Lung microvascular endothelial cell (primary cell): ENCODE measurements around the gene EPS15. TPM values are rescaled to one million over a fixed set of nuclear protein-coding genes. Genes with fewer than 3 reads are reported as not detected.
"Not testable (repeated sequence)": the region's sequence is repeated elsewhere in the genome, so short reads cannot be mapped to it uniquely, and the experiment has no call there.

Experiments
- DNase-seq, 2 donors: peaks; one replicate each; pipeline versions ENCODE4 v3.0.0 to v3.0.0-alpha.2; 2010; ENCODE audit warnings: low read depth in 2 of 2
- total RNA-seq: library from RNA; depleted of rRNA; stranded (reverse); fragments of >200 nt; gene quantifications from 2 replicates; pipeline ENCODE4 v1.2.1, GENCODE V29; 2014

Gene EPS15
- total RNA-seq, 1 donor from 2014 or later, result 83.1 TPM

GRCh38 chr1:51341876-51342496 is 177.1 kb downstream of the EPS15 start:
- no peak for DNase-seq

- DNase-seq, result no peak
These were observed 178.7 kb downstream of the EPS15 start for GRCh38 chr1:51340380-51340779.

GRCh38 chr1:51336711-51337110 is 182.4 kb downstream of the EPS15 start:
- no peak for DNase-seq

GRCh38 chr1:51336004-51336403 is 183.1 kb downstream of the EPS15 start:
- DNase-seq, result no peak

GRCh38 chr1:51331206-51332100 is 187.6 kb downstream of the EPS15 start:
- peak; percentile 50 to 51 for DNase-seq

GRCh38 chr1:51330331-51331201 is 188.5 kb downstream of the EPS15 start, which contains the start of gene TTC39A:
TSS of gene TTC39A (minus strand) at chr1:51330562. CDS start at chr1:51330477, 85 bp downstream.
- DNase-seq, result no peak

GRCh38 chr1:51329443-51330325 is 189.4 kb downstream of the EPS15 start:
- no peak for DNase-seq

- no peak for DNase-seq
These were observed 190.1 kb downstream of the EPS15 start for GRCh38 chr1:51328926-51329325.

GRCh38 chr1:51328279-51328678 is 190.8 kb downstream of the EPS15 start:
- DNase-seq, result no peak

- no peak for DNase-seq
These were observed 191.7 kb downstream of the EPS15 start for GRCh38 chr1:51327386-51327785.

- no peak for DNase-seq
These were observed 192.2 kb downstream of the EPS15 start for GRCh38 chr1:51326839-51327238.

- DNase-seq, result no peak
These were observed 192.9 kb downstream of the EPS15 start for GRCh38 chr1:51325878-51326755.

- no peak for DNase-seq
These were observed 193.7 kb downstream of the EPS15 start for GRCh38 chr1:51325391-51325790.

- not testable (repeated sequence) for DNase-seq
These were observed 194.1 kb downstream of the EPS15 start for GRCh38 chr1:51325011-51325385.

GRCh38 chr1:51324251-51325010 is 194.6 kb downstream of the EPS15 start:
- no peak for DNase-seq

GRCh38 chr1:51323778-51324177 is 195.3 kb downstream of the EPS15 start:
- DNase-seq, result no peak

- DNase-seq, result no peak
These were observed 196.5 kb downstream of the EPS15 start for GRCh38 chr1:51322417-51323101.

- no peak for DNase-seq
These were observed 197.2 kb downstream of the EPS15 start for GRCh38 chr1:51321924-51322280.
